Activated T-cell treated with anti-CD3 and anti-CD28 coated beads for 1 hour (primary cell): ENCODE data around the gene EXOSC1.
A peak's percentile ranks its signal among the peaks of the same experiment; 100 is the strongest.
"Not testable (repeated sequence)": the region's sequence is repeated elsewhere in the genome, so short reads cannot be mapped to it uniquely, and the experiment has no call there.

ENCODE experiments used
- DNase-seq: peaks from one replicate; pipeline ENCODE4 v3.0.0-alpha.2; 2020; ENCODE audit warnings: low read depth

EXOSC1 gene

DNA sequence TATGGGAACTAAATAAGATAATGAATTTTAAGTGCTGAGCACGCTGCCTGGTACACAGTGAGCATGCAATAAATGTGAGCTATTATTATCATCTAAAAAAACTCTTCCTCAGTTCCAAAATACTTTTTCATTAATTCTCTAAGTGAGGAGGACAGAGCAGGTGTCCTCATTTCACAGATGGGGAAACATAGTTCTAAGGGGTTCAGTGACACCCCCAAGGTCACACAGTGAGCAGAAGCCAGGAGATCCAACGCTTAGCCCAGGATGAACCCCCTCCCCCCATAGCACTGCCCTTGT is 37.9 kb downstream of the EXOSC1 start:
- DNase-seq, result no peak

DNA sequence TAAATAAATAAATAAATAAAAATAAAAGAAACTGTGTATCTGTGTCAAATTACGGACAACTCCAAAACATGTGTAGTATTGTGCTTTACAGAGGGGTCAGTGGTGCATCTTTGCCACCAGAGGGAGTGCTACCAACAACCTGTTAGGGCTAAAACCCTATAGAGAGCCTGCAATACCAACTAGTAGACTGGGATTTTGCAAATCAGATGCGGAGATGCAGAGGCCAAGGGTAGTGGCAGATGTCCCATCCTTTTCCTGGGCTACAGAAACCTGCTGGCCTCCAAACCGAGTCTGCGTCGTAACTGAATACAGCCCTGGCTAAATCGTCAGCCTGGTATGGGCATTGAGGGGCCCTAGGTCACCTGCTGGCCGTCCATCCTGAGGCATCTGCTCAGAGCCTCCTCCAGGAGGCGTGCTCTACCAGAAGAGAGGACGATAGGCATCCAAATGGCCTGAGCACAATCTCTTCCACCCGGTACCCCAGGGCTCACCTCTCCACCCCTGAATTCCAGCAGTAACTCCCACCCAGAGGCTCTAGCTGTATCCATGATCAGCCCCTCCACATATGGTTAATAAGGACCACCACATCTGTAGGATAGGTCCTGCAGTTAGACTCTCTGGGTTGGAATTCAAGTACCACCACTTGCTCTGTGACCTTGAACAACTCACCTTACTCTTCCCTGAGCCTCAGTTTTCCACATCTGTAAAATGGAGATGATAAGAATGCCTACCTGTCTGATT is 38.4 kb downstream of the EXOSC1 start:
- peak; percentile 47 for DNase-seq

DNA sequence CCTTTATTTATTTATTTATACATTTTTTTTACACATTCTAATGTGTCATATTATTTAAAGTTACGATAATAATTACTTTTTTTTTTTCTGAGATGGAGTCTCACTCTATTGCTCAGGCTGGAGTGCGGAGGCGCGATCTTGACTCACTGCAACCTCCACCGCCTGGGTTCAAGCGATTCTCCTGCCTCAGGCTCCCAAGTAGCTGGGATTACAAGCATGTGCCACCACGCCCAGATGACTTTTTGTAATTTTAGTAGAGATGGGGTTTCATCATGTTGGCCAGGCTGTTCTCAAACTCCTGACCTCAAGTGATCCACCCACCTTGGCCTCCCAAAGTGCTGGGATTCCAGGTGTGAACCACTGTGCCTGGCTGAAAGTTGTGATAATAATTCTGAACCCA is 39.3 kb downstream of the EXOSC1 start:
- not testable (repeated sequence) for DNase-seq

DNA sequence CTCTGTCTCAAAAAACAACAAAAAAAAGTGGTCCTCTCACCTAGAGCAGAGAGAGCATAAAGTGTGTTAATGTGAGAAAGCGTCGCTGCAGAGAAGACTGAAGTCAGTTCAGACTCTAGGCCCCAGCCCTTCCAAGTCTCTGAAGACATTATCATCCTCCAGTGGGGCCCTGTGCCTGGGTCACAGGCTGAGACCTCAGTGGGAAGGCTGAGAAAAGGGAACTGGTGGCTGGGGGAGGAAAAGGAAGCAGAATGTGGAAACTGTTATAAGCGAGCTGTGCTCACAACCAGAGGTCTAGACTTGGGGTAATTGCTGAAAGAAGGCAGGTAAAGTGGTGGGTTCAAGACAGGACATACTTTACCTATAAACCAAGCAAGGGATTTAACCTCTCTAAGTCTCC is 39.7 kb downstream of the EXOSC1 start:
- no peak for DNase-seq

DNA sequence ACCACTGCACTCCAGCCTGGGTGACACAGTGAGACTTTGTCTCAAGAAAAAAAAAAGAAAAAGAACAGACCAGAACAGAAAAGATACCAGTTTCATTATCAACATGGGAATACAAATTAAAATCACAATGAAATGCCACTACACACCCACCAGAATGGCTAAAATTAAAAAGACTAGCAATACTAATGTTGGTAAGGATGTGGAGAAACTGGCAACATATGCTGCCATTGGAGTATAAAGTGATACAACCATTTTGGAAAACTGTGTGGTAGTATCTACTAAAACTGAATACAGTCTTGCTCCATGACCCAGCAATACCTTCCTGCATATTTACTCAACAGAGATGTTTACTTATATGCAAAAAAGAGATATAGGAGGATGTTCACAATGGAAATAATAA is 41.8 kb downstream of the EXOSC1 start:
- DNase-seq, result no peak

DNA sequence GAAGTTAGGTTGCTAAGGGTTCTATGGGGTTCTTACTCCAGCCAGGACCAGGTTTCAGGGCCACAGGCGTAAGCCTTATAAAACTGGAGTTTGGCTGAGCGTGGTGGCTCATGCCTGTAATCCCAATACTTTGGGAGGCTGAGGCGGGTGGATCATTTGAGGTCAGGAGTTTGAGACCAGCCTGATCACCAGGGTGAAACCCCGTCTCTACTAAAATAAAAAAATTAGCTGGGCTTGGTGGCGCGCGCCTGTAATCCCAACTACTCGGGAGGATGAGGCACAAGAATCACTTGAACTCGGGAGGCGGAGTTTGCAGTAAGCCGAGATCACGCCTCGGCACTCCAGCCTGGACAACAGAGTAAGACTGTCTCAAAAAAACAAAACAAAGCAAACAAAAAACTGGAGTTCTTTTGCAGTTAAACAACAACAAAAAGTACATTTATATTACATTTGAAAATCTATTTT is 44.3 kb downstream of the EXOSC1 start:
- DNase-seq, result no peak

DNA sequence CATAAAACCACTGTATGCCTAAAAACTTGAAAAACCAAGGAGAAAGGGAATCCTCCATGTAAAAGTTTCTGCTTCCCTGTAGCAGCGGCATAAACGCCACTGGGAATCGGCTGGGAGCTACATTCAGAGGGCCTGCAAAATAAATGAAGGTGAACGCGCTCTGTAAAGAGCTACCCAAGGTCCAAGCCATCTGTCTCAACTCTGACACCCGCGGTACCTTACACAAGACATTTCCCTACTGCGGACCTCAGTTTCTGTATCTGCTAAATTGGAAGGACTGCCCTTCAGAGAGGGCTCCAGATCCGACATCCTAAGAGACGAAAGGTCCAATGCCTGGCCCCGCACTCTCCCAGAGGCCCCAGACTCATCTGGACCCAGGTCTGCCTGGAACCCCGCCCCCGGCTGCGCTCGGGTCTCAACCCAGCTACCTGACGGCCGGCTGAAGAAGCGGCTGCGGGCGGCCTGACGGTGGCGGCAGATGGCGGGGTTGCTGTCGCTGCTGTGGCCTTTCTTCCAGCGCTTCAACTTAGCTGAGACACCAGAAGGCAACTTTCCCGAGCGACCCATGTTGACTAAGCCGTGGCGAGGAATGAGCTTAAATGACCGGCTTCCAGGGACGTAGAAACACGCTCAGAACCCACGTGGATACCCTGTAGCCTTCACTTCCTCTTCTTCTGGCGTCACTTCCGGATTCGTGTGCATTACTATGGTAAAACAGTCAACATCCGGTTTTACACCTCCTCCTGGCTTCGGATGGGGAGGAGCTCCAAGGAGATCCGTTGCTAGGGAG is 44.9 kb downstream of the EXOSC1 start, which contains the start of gene RRP12:
TSS of gene RRP12 (minus strand) at position 676 of the 790 bp plus-strand sequence. CDS start at position 567, 109 bp downstream.
- peak; percentile 63 for DNase-seq

DNA sequence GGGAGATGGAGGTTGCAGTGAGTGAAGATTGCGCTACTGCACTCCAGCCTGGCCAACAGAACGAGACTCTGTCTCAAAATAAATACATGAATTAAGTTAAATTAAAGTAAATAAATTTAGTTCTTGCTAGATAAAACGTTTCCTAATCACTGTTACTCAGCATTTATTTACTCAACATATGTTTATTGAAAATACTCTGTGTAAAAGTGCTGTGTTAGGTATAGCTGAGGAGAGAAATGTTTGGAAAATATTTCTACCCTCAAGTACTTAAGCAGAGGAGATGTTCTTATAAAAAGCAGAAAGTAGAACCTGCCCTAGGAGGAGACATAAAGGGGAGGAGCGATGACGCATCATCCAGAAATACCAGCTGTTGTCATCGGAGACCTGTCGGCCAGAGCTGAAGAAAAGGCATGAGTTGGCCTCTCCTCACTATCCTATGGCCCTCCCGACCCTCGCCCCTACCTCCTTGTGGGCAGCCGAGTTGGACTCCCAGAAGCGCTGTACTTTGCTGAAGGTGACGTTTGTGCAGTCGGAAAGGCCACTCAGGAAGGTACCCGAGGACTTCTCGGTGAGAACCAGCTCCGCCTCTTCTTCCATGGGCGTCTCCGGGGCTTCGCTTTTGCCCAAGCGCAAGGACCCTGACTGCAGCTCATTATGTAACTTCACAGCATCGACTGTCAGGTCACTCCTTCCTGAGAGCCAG is 45.8 kb downstream of the EXOSC1 start:
- no peak for DNase-seq

DNA sequence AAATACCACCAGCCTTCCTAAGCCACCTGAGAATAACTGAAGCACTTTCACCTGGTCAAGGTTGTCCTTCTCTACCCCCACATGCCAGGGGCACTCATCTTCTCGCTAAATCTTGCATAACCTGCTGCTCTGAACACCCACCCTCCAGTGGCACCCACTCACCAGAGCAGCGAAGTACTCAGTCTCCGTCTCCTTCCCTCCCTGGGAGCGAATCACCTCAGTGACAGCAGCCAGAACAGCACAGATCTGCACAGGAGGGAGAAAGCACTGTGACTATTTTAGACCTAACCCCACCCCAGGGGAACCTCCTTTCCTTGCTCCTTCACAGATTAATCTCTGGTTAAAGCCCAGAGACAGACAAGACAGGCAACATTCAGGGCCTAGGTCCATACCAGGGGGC is 49.8 kb downstream of the EXOSC1 start:
- no peak for DNase-seq

DNA sequence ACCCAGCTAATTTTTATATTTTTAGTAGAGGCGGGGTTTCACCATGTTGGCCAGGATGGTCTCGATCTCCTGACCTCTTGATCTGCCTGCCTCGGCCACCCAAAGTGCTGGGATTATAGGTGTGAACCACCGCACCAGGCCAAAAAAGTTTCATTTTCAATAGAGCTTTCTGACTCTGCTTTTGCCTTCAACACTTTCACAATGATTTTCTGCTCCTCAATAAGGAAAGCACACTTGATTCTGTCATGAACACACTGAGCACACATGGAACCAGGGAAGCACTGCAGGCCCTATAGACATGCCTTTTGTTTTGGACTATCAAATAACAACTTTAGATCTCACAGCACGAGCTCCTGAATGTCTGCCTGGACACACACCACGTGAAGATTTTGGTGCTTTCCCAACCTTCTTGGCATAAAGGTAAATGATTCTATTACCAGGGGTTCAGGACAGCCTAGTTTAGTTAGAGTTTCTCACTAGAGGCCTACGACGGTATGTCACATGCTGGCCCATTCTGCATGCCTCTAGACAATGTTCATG is 52.7 kb downstream of the EXOSC1 start:
- DNase-seq, result no peak

DNA sequence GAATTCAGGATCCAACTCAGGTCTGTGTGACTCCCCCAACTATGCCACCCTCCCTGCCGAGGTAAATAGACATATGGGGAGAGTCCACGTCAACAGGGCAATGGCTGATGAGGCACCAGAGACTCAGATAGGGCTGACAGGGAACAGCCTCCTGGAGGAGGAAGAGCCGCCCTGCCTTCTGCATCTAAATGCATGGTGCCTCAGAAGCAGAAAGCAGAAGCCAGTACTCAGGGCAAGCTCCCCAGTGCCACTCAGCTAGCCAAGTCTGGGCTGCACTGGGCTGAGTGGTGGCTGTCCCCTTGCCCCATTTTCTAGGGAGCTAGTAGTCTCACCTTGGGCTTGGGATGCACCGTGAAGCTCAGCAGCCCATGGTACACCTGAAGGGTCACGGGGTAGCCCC is 55.7 kb downstream of the EXOSC1 start:
- no peak for DNase-seq

DNA sequence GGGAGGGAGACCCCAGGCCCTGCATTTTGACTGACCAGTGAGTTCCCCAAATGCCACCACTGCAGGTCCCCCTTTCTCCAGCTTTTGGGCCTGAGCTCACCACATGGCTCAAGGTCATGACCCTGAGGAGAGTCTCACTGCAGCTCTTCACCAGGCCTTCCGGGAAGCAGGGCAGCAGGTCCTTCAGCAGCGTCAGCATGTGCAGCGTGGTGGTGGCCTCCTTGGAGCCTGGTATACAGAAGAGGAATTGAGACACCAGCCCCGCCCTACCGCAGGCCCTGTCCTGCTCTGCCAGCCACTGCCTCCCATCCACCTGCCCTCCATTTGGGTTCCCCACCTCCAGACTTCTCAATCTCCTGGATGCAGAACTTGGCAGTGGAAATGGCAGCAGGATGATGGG is 57.7 kb downstream of the EXOSC1 start:
- no peak for DNase-seq
